GM13977 (cell line): ENCODE data around the gene BANF2.
"Not testable (repeated sequence)": the region's sequence is repeated elsewhere in the genome, so short reads cannot be mapped to it uniquely, and the experiment has no call there.

Source experiments
- DNase-seq: peaks from one replicate; pipeline ENCODE4 v3.0.0; 2012; ENCODE audit warnings: low spot score
- in situ Hi-C: fragments of 300-500 bp; cut with MboI; formaldehyde crosslinking; loops from one replicate; pipeline ENCODE4 v1.12.0; 2022; ENCODE audit warnings: low sequenced_read_pairs, low pct_unique_long_range_greater_than_20kb, mixed read lengths, inconsistent platforms; ENCODE audit not compliant: unreplicated experiment
- TF ChIP-seq, protein P1 (sequence below): IDR thresholded peaks from 2 replicates; pipeline ENCODE4 v1.5.1; 2012; ENCODE audit warnings: mild to moderate bottlenecking, control low read depth; ENCODE audit not compliant: insufficient read depth; ENCODE audit errors: extremely low read depth, missing control alignments

Gene BANF2

DNA sequence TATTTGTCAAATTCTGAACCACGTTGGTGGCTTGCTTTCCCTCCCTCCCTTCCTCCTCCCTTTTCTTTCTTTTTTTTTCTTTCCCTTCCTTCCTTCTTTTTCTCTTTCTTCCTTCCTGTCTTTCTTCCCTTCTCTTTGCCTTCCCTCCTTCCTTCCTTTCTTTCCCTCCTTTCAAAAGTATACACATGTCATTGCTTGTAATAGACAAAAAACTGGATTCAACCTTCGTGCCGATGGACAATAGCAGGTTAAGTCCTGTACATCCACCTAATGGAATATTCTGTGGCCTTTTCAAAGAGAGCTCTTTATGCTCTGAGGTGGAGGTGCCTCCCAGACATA is 72.2 kb downstream of the BANF2 start:
- no peak for DNase-seq
- in situ Hi-C loops: no loop called here
- TF ChIP-seq, protein P1, sequence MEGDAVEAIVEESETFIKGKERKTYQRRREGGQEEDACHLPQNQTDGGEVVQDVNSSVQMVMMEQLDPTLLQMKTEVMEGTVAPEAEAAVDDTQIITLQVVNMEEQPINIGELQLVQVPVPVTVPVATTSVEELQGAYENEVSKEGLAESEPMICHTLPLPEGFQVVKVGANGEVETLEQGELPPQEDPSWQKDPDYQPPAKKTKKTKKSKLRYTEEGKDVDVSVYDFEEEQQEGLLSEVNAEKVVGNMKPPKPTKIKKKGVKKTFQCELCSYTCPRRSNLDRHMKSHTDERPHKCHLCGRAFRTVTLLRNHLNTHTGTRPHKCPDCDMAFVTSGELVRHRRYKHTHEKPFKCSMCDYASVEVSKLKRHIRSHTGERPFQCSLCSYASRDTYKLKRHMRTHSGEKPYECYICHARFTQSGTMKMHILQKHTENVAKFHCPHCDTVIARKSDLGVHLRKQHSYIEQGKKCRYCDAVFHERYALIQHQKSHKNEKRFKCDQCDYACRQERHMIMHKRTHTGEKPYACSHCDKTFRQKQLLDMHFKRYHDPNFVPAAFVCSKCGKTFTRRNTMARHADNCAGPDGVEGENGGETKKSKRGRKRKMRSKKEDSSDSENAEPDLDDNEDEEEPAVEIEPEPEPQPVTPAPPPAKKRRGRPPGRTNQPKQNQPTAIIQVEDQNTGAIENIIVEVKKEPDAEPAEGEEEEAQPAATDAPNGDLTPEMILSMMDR: no peak

DNA sequence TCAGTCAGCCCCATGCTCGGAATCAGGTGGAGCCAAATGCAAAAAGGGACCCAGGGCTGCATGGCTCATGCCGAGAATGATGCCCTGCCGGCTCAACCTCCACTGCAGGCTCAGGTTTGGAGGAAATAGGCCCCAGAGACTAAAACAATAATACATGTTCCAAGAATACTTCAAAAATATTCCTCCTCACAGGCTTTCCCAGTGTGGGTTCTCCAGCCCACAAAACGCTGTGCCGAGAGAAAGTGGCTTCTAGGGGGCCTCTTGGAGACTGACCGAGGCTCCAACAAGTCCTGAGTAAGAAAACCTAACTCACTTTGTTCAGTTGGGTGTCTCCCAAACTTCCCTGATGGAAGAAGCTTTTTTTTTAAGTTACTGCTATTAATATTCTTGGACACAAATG is 73.9 kb downstream of the BANF2 start:
- TF ChIP-seq, protein P1: no peak
- no peak for DNase-seq
- in situ Hi-C loops: no loop called here

DNA sequence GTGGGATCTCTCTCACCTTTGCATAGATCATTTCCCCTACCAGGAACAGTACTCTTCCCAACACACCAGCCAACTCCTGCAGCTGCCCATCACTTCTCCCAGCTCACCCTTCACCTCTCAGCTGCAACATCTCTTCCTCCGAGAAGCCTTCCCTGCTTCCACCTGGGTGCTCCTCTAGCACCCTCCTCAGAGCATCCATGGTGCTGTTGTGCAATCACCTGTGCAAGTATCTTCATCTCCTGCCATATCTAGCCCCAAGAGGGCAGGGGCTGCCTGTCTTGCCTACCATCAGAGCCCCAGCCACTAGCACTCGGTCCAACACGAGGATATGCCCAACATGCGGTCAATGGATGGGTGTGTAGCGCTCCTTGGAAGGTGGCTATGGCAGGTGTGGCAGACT is 75.8 kb downstream of the BANF2 start:
- DNase-seq: no peak
- in situ Hi-C loops: no loop called here
- TF ChIP-seq, protein P1: no peak

DNA sequence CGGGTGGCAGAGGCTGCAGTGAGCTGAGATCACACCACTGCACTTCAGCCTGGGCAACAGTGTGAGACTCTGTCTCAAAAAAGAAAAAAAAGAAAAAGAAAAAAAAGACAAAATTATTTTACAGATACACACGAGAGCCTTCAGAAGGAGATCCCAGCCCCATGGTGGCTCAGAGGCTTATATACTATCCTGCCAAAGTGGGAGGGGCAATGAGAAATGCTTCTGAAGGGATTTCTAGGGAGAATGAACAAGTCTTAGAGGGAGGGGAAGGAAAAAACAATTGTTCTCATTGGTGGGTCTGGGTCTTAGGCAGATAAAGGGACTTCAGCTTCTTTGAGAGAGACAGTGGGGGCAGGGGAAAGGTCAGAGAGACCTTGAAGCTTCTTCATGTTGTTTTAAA is 76.8 kb downstream of the BANF2 start:
- TF ChIP-seq, protein P1: no peak
- DNase-seq: no peak
- in situ Hi-C loops: no loop called here

DNA sequence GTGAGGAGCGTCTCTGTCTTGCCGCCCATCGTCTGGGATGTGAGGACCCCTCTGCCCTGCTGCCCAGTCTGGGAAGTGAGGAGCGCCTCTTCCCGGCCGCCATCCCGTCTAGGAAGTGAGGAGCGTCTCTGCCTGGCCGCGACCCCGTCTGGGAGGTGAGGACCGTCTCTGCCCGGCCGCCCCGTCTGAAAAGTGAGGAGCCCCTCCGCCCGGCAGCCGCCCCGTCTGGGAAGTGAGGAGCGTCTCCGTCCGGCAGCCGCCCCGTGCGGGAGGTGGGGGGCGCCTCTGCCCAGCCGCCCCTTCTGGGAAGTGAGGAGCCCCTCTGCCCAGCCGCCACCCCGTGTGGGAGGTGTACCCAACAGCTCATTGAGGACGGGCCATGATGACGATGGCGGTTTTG is 79.2 kb downstream of the BANF2 start:
- DNase-seq, in situ Hi-C loops: not testable (repeated sequence)

DNA sequence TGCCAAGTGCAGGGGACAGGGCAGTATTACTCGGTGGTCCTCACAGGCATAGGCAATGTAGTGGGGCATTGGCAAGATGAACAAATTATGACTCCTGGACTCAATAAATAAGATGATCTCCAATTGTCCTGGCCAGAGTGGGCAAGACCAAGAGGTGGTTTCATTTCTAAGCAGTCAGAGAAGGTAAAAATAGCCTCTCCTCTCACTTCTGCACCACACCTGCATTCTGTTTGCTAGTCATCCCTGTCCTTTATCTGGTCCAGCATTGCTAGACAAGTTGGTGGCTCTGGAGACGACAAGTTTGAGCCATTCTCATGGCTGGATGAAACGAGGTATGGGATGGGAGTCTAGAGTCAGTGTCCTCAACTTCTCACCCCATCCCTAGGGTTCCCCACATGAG is 83.0 kb downstream of the BANF2 start:
- TF ChIP-seq, protein P1: no peak
- peak; percentile 52 for DNase-seq
- in situ Hi-C loops: no loop called here

DNA sequence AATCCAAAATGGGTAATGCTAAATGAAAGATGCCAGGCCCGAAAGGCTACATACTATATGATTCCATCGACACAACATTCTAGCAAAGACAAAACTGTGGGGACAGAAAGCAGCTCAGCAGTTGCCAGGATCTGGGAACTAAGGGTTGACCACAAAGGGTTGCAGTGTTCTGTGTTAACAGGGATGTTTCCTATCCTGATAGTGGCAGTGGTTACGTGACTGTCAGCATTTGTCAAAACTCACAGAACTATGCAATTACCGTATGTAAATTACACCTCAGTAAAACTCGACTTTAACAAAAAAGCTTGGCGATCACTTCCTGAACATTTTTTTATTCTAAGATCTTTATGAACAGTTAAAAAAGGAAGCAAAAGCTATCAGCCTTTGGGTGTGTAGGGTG is 83.9 kb downstream of the BANF2 start:
- in situ Hi-C loops: no loop called here
- no peak for DNase-seq
- TF ChIP-seq, protein P1: no peak

DNA sequence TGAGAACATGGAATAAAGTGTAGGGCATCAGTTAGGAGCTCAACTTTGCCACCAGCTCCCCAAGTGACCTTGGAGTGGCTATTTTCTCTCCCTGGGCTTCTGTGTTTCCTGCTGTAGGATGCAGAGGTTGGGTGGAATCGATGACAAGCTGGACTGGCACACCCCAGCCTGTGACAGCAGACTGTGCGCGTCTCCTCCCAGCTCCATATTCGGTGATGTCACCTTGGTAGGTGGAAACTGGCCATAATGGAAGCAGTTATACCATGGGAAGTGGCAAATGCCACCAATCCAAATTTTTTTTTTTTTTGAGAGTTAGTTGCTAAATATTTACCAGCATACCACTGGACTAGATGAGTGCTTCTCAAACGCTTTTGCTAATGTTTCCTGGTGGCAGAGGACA is 85.2 kb downstream of the BANF2 start:
- in situ Hi-C loops: no loop called here
- TF ChIP-seq, protein P1: no peak
- no peak for DNase-seq
